ENCODE data around the gene XPC.
A peak's percentile ranks its signal among the peaks of the same experiment; 100 is the strongest.

The XPC gene

DNA sequence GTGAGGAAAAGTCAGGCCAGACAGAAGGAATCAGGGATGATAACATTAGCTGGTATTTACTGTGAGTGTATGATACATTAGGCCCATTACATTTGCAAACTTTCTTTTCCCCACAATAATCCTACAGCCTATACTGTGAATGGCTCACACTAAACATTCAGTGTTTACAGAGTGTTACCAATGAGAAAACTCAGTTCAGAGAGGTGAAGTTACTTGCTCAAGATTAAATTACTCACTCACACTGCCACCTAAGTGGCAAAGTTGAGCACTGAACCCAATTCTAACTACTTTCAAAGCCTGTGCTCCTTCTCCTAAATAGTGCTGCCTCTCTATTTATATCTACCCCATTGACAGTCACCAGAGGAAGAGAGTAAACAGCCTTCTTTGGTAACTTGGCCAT, 8.5 kb downstream of the XPC start:
- DNase-seq: no peak

DNA sequence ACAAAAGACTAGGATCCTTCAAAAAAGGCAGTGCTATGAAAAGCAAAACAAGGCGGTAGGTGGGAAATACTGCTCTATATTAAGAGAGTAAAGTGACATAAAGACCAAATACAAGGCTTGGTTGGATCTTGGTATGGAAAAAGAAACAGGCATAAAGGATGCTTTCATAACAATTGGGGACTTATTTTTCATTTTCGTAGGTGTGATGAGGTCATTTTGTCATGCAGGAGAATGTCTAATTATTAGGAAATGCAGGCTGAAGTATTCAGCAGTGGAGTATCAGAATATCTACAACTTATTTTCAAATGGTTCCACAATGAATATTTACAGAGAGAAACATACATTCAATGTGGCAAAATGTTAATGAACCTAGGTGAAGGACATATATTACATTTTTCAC, 9.0 kb downstream of the XPC start:
- DNase-seq: no peak

DNA sequence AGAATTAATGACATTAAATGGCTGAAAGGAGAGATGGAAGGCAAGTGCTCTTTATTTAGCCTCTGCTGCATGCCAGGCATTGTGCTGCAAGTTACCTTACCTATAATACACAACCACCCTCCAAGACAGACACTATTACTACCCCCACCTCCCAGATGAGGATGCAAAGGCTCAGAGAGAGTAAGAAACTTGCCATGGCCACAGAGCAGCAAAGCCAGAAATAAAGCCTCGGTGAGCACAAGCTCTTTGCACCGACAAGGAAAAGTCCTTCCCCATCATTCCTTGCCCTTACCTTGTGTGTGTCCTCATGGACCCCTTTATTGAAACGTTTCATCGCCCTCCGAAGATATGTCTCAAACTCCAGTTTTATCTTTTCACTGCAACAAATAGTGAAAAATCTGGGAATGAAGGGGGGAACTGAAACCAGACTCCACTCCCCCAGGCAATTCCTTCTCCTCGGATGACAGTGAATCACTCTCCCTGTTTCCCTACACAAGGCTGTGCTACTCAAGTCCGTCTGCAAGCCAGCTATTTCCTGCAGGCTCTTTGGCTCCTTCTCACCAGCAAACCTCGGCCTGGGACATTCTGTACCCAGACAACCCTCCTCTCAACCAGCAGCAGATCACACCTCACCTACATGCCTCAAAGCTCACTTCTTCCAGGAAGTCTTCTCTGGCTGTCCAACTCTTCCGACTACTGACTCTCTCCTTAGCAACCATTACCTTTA, 11.4 kb downstream of the XPC start:
- no peak for DNase-seq

DNA sequence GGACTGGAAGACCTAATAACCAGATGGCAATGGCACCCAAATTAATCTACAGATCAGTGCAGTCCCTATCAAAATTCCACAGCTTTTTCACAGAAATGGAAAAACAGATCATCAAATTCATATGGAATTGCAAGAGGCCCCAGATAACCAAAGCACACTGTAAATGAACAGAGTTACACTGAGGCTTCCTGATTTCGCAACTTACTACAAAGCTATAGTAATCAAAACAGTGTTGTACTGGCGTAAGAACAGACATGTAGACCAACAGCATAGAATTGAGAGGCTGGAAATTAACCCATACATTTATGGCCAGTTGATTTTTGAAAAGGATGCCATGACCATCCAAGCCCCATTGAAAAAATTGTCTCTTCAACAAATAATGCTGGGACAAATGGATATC, 16.2 kb downstream of the XPC start:
- DNase-seq: no peak

DNA sequence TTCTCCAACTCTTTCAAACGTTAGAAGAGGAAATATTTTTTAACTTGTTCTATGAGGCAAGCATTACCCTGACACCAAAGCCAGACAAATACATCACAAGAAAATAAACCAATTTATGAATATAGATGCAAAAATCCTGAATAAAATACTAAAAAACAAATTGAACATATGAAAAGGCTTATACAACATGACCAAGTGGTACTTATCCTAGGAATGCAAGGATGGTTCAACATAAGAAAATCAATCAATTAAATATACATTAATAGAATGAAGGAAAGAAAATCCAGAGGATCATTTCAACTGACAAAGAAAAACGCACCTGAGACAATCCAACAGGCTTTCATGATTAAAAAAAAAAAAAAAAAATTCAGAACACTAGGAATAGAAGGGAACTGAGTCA, 17.1 kb downstream of the XPC start:
- no peak for DNase-seq

DNA sequence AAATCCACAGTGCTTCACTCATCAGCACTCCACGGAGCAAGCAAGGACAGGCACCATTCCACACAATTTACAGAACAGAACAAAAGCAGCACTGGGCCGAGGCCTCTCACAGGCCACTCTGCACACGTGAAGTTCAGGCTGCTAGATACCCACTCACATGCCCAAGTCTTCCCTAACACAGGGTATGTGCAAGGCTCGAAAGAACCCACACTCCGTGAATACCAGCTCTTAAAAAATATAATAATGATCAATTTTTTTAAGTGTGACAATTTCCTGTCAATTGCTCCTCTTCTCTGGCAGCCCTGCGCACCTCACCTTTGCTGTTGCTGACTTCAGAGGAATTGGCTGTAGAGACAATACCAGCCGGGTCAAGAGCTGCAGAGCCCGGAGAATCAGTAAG, 19.0 kb downstream of the XPC start:
- DNase-seq: no peak

DNA sequence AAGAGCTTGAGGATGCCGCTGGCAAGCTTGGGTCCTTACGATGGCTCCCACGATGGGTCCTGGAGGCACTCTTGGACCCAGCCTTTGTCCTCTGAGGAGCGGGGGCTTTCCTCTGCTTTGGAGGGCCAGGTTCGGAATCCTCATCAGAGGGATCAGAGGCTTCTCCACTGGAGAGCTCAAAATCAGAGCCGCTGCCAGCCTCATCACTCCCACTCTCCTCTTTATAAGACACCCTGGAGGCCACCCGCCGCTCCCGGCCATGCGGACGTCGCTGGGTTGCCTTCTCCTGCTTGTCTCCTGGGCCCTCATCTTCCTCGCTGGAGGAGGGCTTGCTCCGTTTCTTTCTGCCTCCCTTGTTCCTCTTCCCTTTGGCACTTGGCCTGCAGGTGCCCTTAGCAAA, 20.0 kb downstream of the XPC start:
- no peak for DNase-seq

DNA sequence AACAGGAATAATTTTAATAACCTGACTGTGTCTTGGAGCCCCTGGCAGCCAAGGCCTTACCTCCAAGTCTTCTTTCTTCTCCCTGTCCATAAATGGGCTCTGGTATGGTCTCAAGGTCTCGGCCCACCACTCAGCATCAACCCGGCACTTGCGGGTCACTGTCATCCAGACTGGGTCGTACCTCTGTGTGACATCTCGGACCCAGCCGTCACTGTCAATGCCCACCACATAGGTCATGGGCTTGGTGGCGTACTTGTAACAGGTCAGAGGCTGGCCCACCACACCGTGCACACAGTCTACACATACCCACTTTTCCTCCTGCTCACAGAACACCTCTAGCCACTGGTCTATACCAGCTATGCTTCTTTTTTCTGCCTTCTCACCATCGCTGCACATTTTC, 20.4 kb downstream of the XPC start:
- DNase-seq: no peak

DNA sequence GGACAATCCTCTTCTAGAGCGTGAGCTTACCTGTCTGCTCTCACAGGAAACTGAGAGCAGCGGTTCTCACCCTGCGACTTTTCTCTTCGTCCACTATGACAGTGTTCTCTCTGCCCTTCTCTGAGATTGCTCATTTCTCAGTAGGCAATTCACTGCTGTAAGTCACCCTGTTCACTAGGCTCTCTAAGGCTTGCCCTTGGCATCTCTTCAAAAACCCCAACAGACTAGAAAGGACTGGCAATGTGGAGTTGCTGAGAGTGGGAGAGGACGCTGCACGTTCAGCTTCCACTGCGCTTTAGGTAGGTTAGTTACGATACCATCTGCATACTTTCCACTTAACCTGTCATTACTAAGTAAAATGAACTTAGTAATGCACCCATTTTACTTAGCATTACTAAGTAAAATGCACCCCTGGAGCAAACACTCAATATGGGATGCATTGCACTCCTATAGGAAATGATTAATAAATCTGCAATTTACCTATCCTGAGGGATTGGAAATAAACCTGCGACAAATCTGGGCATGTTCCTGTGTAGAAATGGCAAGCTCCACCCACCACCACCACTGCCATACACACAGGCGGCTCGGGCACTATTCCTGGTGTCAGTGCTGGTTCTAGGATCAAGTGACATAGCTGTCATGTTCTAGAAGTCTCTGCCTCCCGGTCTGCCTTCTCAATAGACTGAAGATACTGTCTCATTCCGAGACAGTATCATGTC, 21.4 kb downstream of the XPC start:
- DNase-seq: no peak

DNA sequence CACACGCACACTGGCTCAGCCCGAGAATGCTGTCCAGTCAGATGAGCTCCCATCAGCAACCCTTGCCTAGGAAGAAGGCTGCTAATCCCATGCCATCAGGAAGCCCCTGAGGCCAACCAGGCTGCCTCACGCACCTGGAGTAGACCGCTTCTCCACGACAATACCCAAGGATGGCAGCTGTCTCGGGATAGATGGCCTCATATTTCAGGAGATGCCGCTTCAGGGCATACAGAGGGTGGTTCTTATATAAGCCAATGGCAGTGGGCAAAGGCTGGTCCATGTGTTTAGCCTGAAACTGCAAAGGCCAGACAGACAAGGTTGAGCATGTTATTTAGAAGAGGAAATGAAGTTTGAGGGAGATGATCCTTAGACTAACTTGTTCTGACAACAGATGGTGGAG, 22.2 kb downstream of the XPC start:
- DNase-seq: no peak

DNA sequence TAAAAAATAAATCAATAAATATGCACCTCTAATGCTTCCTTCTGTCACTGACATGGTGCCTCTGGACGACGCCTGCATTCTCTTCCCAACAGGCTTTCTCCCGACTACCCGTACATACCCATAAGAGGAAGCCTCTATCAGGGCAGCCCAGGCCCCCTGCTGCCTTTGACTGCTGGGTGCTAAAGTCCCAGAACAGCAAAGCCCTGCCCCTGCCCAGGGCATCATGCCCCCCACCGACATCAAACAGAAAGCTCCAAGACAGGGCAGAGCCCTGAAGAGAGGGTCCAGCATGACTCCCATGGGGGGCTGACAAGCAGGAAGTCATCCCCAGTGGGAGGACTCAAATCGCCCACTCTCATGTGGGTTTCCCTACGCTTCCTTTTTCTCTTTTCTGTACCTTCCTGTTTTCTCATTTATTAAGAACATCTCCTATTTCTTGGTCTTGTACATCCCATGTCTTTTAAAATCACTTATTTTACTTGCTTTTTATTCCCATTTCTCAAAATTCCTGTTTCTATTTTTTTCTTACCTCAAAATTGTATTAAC, 23.4 kb downstream of the XPC start:
- DNase-seq: no peak

DNA sequence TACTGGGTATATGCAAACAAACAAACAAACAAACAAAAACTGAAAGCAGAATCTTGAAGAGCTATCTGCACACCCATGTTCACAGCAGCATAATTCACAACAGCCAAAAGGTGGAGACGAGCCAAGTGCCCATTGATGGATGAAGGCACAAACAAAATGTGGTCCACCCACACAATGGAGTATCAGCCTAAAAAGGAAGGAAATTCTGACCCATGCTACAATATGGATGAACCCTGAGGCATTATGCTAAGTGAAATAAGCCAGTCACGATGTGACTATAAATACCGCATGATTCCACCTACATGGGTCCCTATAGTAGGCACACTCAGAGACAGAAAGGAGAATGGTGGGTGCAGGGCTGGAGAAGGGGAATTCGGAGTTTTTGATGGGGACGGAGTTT, 24.1 kb downstream of the XPC start:
- no peak for DNase-seq

DNA sequence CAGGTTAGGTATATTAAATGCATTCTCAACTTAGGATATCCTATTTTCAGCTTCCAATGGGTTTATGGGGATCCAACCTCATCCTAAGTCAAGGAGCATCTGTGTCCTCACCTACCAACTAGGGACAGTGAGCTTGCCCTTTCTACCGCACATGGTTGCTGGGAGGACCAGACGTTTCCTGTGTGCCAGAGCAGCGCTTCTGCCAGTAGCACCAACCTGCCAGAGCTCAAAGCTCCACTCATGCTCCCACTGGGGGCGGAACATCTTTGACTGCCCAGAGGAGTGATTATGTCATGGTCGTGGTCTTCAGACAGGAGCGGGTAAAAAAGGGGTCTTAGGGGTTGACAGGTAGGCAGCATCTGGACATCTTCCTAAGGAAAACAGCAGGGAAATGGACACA, 24.7 kb downstream of the XPC start:
- DNase-seq: no peak

DNA sequence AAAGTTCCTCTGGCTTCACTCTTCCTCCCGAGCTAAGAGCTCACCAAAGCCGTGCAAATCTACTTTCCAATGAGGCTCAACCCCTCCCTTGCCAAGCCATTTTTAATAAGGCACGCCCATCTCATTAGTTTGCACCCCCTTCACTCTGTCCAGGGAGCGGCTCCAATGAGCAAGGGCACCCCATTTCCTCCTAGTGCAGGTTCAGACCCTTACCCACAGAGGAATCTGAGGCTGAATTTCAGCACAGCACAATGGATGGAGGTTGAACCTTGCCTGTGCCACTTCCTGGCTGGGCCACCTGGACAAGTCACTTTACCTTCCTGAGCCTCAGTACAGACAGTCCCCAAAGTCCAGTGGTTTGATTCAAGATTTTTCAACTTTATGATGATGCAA, 25.4 kb downstream of the XPC start:
- no peak for DNase-seq

DNA sequence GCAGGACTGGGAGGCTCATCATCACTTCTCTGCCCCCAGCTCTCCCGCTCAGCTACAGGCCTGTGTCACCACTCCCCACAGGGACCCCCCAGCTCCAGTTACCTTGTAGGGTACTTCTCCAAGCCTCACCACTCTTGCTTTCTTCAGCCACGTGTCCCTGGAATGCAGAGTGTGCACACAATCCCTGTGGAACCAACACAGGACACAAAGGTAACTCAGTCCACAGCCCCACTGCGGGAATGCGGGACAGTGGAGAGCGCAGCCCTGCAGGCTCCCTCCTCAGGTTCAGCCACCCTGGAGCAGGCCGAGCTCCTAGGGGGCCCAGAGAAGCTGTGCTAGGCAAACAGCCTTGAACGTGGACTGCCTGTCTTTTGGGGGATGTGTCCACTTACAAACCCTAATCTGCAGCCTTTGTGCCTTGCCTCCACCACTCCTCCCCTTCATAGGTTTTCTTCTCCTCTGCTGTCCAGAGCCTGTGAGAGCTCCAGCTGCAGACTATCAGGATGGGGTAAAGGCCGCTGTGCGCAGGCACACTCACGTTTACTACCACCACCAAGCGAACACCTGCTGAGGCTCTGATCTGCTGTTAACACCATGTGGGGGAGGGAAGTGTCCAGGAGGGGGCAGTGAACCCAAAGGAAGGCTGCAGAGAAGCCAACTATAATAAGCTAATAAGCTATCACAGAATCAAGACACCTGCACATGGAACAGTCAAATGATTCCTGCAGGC, 26.0 kb downstream of the XPC start:
- peak; percentile 30 for DNase-seq

DNA sequence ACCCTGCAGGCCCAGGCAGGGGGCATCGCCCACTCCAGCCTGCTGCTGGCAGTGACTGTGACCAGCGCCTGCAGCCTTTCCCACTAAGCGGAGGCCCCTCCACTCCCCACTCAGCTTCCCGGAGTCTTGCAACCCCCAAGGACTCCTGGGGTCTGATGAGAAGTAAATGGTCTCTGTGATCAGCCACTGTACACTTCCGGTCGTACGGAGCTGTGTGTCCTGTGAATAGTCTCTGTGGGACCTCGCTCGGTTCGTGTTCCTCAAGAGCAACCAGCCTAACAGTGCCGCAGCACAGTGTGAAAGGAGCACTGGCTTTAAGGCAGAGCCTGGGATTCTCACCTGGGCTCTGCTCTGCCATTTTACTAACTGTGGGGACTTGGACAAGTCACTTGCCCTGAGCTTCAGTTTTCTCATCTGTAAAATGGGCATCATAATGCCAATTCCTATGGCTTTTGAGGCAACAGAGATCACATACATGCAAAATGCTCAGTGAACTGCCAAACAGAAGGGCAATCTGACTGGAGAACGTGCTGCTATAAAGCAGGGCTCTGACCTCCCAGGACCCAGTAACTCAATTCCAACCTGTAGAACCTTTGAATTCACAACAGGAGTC, 26.8 kb downstream of the XPC start:
- no peak for DNase-seq

DNA sequence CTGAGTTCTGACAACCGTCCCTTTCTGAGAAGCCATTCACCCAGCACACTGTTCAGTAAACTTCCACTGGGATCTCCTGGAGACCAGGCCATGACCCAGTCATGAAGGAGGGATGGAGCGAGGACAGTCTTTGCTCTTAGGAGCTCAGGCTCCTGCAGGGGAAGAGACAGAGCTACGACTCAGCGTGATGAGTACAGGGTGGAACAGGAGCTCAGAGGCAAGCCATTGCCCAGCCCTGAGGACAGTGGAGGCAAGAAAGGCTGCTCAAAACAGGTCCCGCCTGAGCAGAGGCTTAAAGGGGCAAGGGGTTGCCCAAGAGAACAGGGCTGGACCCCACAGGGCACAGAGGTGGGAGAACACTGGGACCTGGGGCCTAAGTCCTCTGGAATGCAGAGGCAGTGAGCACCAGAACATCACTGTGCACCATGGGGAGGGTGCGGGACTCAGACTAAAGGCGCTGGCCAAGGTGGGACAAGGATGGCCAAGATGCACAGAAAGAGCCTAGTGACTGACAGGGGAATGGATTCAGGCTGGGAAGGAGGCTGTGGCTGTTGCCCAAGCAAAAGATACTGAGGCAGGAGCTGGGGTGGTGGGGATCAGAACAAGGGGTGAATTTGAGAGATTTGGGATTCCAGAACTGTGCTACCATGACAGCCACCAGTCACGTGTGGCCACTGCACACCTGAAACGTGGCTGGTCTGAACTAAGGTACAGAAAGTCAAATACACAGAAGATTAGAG, 27.7 kb downstream of the XPC start:
- DNase-seq: no peak

DNA sequence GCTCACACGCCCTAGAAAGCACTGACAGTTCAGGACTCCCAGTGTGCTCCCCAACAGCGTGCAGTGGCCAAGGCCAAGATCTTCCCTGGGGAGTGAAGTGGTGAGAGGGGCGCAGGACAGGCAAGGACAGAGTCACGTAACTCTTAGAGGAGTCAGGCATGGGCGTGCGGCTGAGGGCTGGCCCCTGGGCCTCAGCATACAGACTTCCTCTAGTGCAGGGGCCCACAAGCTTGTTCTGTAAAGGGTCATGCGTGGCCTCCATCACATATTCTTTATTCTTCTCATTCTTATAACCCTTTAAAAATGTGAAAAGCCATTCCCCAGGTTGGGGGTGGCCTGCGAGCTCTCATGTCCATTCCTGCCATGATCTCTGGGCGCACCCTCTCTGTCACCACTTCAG, 28.3 kb downstream of the XPC start:
- DNase-seq: no peak

DNA sequence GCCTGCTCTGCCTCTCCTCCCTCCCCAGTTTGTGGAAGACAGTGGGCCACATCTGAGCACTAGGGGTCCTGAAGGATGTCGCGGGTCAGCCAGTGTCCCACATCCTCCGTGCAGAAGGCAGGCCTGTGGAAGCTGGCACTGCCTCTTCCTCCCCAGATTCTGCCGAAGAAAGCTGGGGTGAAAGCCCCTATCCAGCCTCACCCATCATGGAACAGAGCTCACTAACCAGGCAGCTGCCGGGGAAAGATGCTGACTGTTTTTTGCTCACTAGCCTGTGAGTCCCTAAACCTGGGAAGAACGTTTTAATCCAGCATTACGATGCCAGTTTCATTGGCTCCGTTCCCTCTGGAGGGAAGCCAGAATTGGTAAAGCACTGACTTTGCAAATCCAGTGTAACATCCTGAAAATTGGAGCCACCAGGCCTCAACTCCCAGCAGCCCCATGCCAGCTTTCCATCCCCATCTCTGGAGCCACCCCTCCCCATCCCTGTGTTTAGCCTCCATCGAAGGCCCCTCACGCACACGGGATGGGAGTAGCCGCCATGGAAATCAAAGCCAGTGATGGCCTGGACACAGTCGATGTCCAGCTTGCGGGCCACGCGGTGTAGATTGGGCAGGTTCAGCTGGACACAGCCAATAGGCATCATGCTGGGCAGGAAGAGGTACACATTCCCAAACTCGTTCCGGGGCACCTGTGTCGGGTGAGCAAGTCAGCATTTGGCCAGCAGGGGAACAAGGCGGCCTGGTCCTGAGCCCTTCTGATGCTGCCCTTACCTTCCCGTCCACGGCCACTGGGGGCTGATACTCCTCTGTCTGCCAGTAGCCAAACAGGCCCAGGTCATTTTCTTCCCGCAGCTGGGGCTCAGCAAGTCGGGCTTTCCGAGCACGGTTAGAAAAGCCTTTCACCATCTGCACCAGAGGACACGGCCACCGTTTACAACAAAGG, 30.1 kb downstream of the XPC start:
- DNase-seq: no peak

DNA sequence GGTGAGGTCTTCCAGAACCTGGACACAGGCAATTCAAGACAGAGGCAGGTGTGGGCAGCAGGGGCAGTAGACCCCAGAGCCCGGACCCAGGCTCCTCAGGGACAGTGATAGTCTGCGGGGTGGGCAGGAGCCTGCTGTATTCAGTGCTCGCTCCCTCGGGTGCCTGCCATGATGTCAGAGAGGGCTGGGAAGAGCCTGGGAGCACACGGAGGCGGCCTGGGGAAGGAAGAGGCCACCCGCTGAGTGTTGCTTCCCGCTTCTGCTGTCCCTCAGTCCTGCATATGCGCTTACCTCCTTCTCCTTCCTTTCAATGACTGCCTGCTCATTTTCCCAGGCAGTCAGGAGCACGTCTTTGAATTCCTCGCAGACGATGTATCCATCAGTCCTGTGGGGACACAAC, 30.8 kb downstream of the XPC start:
- no peak for DNase-seq

DNA sequence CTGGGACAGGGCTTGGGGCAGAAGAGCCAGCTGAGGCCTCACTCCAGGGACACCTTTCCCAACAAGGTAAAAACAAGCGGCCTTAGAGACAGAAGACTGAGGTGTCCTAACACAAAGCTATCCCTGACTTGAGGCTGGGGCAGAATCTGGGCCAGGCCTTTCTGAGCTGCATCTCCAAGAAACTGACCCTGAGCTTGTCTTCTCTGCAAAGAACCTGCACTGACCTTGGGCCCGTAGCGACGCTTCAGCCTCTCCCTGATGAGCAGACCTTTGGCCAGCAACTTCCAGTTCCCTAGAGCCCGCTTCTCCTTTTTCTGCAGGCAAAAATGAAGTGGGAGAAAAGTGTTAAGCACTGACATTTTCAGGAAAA, 31.4 kb downstream of the XPC start:
- DNase-seq: no peak
